Spleen (tissue), 11 donors: Measurements from ENCODE around the gene HOXC6. TPM values are rescaled to one million over a fixed set of nuclear protein-coding genes. Genes with fewer than 3 reads are reported as not detected.

Experiments
- DNase-seq: peaks from one replicate; pipeline ENCODE4 v3.0.0-alpha.2; 2020
- H3K27ac ChIP-seq, 8 donors: fragments of 200-600 bp; sonication (generic) in 7 of 8; 1 replicate in 4 of 8; 2 replicates in 4 of 8; pipeline versions ENCODE4 v1.5.0 to v1.8.0; 2016 to 2021; ENCODE audit warnings: inconsistent platforms in 4 of 8, mild to moderate bottlenecking in 4 of 8, moderate library complexity in 1 of 8
- H3K27me3 ChIP-seq, 7 donors: fragments of 200-600 bp; sonication (generic) in 6 of 7; replicated peaks in 1 of 7; 1 replicate in 4 of 7; 2 replicates in 3 of 7; pipeline versions ENCODE4 v1.5.0 to v1.8.0; 2016 to 2021; ENCODE audit warnings: inconsistent platforms in 3 of 7, mild to moderate bottlenecking in 1 of 7
- H3K36me3 ChIP-seq, 6 donors: fragments of 200-600 bp; sonication (generic) in 5 of 6; 1 replicate in 4 of 6; 2 replicates in 2 of 6; pipeline versions ENCODE4 v1.5.0 to v1.8.0; 2016 to 2021; ENCODE audit warnings: inconsistent platforms in 2 of 6
- H3K4me1 ChIP-seq, 6 donors: fragments of 200-600 bp; sonication (generic) in 5 of 6; 1 replicate in 3 of 6; 2 replicates in 3 of 6; pipeline versions ENCODE4 v1.5.0 to v1.8.0; 2016 to 2021; ENCODE audit warnings: inconsistent platforms in 3 of 6
- H3K4me3 ChIP-seq, 8 donors: fragments of 200-600 bp; sonication (generic) in 7 of 8; 1 replicate in 4 of 8; 2 replicates in 4 of 8; pipeline versions ENCODE4 v1.5.0 to v1.8.0; 2016 to 2021; ENCODE audit warnings: inconsistent platforms in 4 of 8, mild to moderate bottlenecking in 4 of 8, moderate library complexity in 2 of 8
- H3K9me3 ChIP-seq, 8 donors: fragments of 200-600 bp; sonication (generic) in 7 of 8; 1 replicate in 4 of 8; 2 replicates in 4 of 8; pipeline versions ENCODE4 v1.5.0 to v1.8.0; 2016 to 2021; ENCODE audit warnings: inconsistent platforms in 4 of 8
- POLR2A ChIP-seq, 3 donors: fragments of 450-650 bp; IDR thresholded peaks; one replicate each; pipeline ENCODE4 v1.5.1; 2017; ENCODE audit warnings: antibody characterized with exemption in 3 of 3, mild to moderate bottlenecking in 1 of 3
- POLR2AphosphoS5 ChIP-seq, 3 donors: sonication (generic); formaldehyde crosslinking; IDR thresholded peaks; one replicate each; pipeline ENCODE4 v1.5.1; 2017; ENCODE audit warnings: antibody characterized with exemption in 3 of 3
- WGBS, 5 donors: extraction: QIAGEN DNeasy Blood & Tissue Kit in 3 of 5; methylation state at CpG; one replicate each; pipeline versions ENCODE4 v1.1.5 to v1.1.7; 2013 to 2018; 5-methylcytosine and 5-hydroxymethylcytosine counted together
- intact Hi-C: fragments of 100-400 bp; cut with DNase I; formaldehyde crosslinking; loops from one replicate; pipeline ENCODE4 v1.15.0; 2023; ENCODE audit warnings: low total_unique reads
- polyA plus RNA-seq, 3 donors: library from polyadenylated mRNA; stranded (reverse); fragments of 200-250 nt; gene quantifications; one replicate each; pipeline ENCODE4 v1.2.1, GENCODE V29; 2013
- total RNA-seq, 7 donors: library from RNA; depleted of rRNA in 3 of 7; stranded (reverse); fragments of >200 nt in 3 of 7; fragmentation: NEBNext Ultra II Directional in 4 of 7; extraction: Animal tissue kit (Norgen Biotek cat#: 25700) in 4 of 7; gene quantifications; one replicate each; pipeline versions ENCODE4 v1.1.0 to v1.2.1, GENCODE V29; 2016 to 2021
- TF ChIP-seq, protein P1 (sequence below), 11 experiments: fragments of 200-600 bp in 7 of 11; fragments of 450-650 bp in 4 of 11; sonication (generic) in 4 of 11; IDR thresholded peaks in 8 of 11; conservative IDR thresholded peaks in 3 of 11; 1 replicate in 7 of 11; 2 replicates in 4 of 11; pipeline versions ENCODE4 v1.4.0 to v1.8.0; 2016 to 2021; ENCODE audit warnings: antibody characterized with exemption in 11 of 11, inconsistent platforms in 4 of 11, mild to moderate bottlenecking in 1 of 11
- donor health status: healthy with polysubstance abuse.
- donor health status: DM: no; HTN: no; CAD: no; lungs with moderate emphysema.
- donor health status: DM: no; HTN: no; CAD: no.
- donor health status: Bipolar disorder and iron deficiency.
- donor health status: healthy.
- donor health status: DM: no; HTN: no; CAD: no.
- donor health status: DM: yes; HTN: yes; CAD: no.

HOXC6 gene
- total and polyA plus RNA-seq, 10 donors, result 0.11 to 0.52 (median 0.24) TPM; not detected in 4

DNA sequence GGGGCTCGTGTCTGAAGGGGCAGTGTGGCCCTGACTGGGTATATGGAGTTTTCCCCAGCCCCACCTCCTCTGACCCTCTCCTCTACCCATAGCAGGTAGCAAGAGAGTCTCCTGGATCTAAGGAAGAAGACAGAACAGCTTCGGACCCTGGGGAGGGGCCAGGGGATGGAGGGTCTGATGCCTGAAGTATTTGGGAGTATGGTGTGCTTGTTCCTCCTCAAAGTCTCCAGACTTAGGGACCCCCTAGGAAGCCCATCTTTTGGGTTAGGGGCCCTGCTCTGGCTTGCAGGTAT, 20.0 kb upstream of the HOXC6 start:
- no peak for DNase-seq
- Histone ChIP-seq H3K9me3 (no peaks in the 10 kb centered on the region), H3K36me3 (no peaks in the 10 kb centered on the region), H3K4me1 (peaks cover 0 to 51% (median 28%) of the 10 kb centered on the region in 6 donors), H3K27ac (no peak overlapping the region), H3K27me3 (peaks cover 15 to 100% (median 95%) of the 10 kb centered on the region in 7 donors), H3K4me3 (no peak overlapping the region)
- WGBS, 5 donors, result 14 to 40% (median 23%) methylated on average over 1 to 2 of the region's 2 CpGs
- intact Hi-C loops, result loop anchor here (5.0 kb wide), 1 partner anchor 184 kb away; no protein-coding TSS in a partner anchor
- no peak for TF ChIP-seq POLR2AphosphoS5 (IDR thresholded peaks at IDR 0.05)

GRCh38 chr12:54009171-54010052, 18.8 kb upstream of the HOXC6 start:
- H3K36me3 ChIP-seq, result no peaks in the 10 kb centered on the region
- no peak for DNase-seq
- peaks cover 0 to 56% (median 31%) of the 10 kb centered on the region in 6 donors for H3K4me1 ChIP-seq
- H3K4me3 ChIP-seq, result peak overlapping the region in 1 of 8 donors; percentile 49
- no peak overlapping the region for H3K27ac ChIP-seq
- H3K27me3 ChIP-seq, result peaks cover 15 to 100% (median 94%) of the 10 kb centered on the region in 7 donors
- 4 to 6% (median 5%) methylated on average over 26 to 51 of the region's 51 CpGs for WGBS, 5 donors
- intact Hi-C loops, result loop anchor here (5.0 kb wide), 1 partner anchor 183 kb away; no protein-coding TSS in a partner anchor
- TF ChIP-seq, protein P1, sequence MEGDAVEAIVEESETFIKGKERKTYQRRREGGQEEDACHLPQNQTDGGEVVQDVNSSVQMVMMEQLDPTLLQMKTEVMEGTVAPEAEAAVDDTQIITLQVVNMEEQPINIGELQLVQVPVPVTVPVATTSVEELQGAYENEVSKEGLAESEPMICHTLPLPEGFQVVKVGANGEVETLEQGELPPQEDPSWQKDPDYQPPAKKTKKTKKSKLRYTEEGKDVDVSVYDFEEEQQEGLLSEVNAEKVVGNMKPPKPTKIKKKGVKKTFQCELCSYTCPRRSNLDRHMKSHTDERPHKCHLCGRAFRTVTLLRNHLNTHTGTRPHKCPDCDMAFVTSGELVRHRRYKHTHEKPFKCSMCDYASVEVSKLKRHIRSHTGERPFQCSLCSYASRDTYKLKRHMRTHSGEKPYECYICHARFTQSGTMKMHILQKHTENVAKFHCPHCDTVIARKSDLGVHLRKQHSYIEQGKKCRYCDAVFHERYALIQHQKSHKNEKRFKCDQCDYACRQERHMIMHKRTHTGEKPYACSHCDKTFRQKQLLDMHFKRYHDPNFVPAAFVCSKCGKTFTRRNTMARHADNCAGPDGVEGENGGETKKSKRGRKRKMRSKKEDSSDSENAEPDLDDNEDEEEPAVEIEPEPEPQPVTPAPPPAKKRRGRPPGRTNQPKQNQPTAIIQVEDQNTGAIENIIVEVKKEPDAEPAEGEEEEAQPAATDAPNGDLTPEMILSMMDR (IDR thresholded peaks at IDR 0.05 in 8 of 11, conservative IDR thresholded peaks at IDR 0.05 in 3 of 11), result no peak
- peak in 1 of 3 donors; percentile 14 for TF ChIP-seq POLR2AphosphoS5 (IDR thresholded peaks at IDR 0.05)
- no peak for TF ChIP-seq POLR2A (IDR thresholded peaks at IDR 0.05)
- no peaks in the 10 kb centered on the region for H3K9me3 ChIP-seq

GRCh38 chr12:54010053-54010971, 17.9 kb upstream of the HOXC6 start:
- Histone ChIP-seq H3K4me1 (peaks cover 0 to 58% (median 35%) of the 10 kb centered on the region in 6 donors), H3K27ac (no peak overlapping the region), H3K27me3 (peaks cover 20 to 100% (median 94%) of the 10 kb centered on the region in 7 donors), H3K9me3 (no peaks in the 10 kb centered on the region), H3K36me3 (no peaks in the 10 kb centered on the region), H3K4me3 (no peak overlapping the region)
- WGBS, 5 donors, result 12 to 18% (median 15%) methylated on average over 10 of the region's 10 CpGs
- intact Hi-C loops, result no loop called here
- no peak for DNase-seq
- no peak for TF ChIP-seq POLR2A (IDR thresholded peaks at IDR 0.05)
- TF ChIP-seq, protein P1 (IDR thresholded peaks at IDR 0.05 in 8 of 11, conservative IDR thresholded peaks at IDR 0.05 in 3 of 11), result no peak
- no peak for TF ChIP-seq POLR2AphosphoS5 (IDR thresholded peaks at IDR 0.05)

DNA sequence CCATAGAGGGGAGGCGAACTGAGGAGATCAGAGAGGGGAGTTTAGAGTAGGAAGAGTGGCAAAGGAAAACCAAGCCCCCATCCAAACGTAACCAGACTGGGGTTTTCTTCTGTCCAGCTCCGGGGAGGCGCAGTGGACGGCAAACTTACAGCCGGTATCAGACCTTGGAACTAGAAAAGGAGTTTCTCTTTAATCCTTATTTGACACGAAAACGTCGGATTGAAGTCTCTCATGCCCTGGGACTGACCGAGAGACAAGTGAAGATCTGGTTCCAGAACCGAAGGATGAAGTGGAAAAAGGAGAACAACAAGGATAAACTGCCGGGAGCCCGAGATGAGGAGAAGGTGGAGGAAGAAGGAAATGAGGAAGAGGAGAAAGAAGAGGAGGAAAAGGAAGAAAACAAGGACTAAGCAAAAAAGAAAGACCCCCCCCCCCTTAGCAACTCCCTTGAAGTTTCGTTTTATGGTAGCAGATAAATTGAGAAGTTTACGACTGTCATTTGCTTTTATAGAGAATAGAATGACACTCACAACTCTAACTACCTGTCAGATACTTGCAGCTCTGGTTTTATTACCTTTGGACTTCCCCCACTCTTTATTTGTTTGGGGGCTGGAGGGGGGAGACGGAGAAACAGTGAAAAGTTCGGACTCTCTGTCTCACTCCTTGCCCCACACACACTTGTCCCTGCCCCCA, 17.1 kb upstream of the HOXC6 start:
- no peak for DNase-seq
- Histone ChIP-seq H3K27me3 (peaks cover 20 to 100% (median 96%) of the 10 kb centered on the region in 7 donors), H3K36me3 (no peaks in the 10 kb centered on the region), H3K27ac (no peak overlapping the region), H3K4me3 (no peak overlapping the region), H3K9me3 (no peaks in the 10 kb centered on the region), H3K4me1 (peaks cover 0 to 50% (median 30%) of the 10 kb centered on the region in 6 donors)
- TF ChIP-seq, protein P1 (IDR thresholded peaks at IDR 0.05 in 8 of 11, conservative IDR thresholded peaks at IDR 0.05 in 3 of 11), result no peak
- no peak for TF ChIP-seq POLR2AphosphoS5 (IDR thresholded peaks at IDR 0.05)
- TF ChIP-seq POLR2A (IDR thresholded peaks at IDR 0.05), result no peak
- 7 to 11% (median 9%) methylated on average over 17 of the region's 17 CpGs for WGBS, 5 donors
- intact Hi-C loops, result no loop called here
